Hepatocyte (in vitro differentiated cells): ENCODE results near the gene PPP1R12A.

Source experiments
- CTCF ChIP-seq: fragments of 200-600 bp; sonication (generic); IDR thresholded peaks from 2 replicates; pipeline ENCODE4 v1.5.1; 2016; ENCODE audit warnings: antibody characterized with exemption, mild to moderate bottlenecking; ENCODE audit not compliant: poor library complexity
- EZH2 ChIP-seq: fragments of 200-600 bp; sonication (generic); IDR thresholded peaks from 2 replicates; pipeline ENCODE4 v1.6.1; 2016; ENCODE audit warnings: antibody characterized with exemption, mild to moderate bottlenecking, borderline replicate concordance
- EZH2phosphoT487 ChIP-seq: fragments of 200-600 bp; sonication (generic); IDR thresholded peaks from one replicate; pipeline ENCODE4 v1.6.1; 2018; ENCODE audit warnings: antibody characterized with exemption, mild to moderate bottlenecking, low read depth, moderate library complexity; ENCODE audit not compliant: unreplicated experiment, severe bottlenecking

- TF ChIP-seq CTCF = no peak
- TF ChIP-seq EZH2 = no peak
- no peak for TF ChIP-seq EZH2phosphoT487
These were observed 96.5 kb downstream of the PPP1R12A start for GRCh38 chr12:79838359-79838758.
